ENCODE results near the gene CX3CR1.

DNA sequence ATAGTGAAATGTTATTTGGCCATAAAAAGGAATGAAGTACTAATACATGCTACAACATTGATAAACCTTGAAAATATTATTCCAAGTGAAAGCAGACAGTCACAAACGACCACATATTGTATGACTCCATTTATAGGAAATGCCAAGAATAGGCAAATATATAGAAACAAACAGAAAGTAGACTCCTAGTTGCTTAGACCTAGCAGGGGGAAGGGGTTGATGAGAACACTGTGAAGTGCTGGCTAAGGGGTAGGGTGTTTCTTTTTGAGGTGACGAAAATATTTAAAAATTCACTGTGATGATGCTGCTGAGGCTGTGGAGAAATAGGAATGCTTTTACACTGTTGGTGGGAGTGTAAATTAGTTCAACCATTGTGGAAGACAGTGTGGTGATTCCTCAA lies 56.9 kb downstream of the CX3CR1 start:
- TF ChIP-seq, protein P1, sequence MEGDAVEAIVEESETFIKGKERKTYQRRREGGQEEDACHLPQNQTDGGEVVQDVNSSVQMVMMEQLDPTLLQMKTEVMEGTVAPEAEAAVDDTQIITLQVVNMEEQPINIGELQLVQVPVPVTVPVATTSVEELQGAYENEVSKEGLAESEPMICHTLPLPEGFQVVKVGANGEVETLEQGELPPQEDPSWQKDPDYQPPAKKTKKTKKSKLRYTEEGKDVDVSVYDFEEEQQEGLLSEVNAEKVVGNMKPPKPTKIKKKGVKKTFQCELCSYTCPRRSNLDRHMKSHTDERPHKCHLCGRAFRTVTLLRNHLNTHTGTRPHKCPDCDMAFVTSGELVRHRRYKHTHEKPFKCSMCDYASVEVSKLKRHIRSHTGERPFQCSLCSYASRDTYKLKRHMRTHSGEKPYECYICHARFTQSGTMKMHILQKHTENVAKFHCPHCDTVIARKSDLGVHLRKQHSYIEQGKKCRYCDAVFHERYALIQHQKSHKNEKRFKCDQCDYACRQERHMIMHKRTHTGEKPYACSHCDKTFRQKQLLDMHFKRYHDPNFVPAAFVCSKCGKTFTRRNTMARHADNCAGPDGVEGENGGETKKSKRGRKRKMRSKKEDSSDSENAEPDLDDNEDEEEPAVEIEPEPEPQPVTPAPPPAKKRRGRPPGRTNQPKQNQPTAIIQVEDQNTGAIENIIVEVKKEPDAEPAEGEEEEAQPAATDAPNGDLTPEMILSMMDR (IDR thresholded peaks at IDR 0.05; ENCODE audit: low read length), result no peak
- TF ChIP-seq EZH2phosphoT487 (IDR thresholded peaks at IDR 0.05; ENCODE audit: low read length), result no peak
